Activated B cell treated with CpG ODN at 0.5 μM for 24 hours (primary cell): Measurements from ENCODE around the gene PHETA1. TPM values are rescaled to one million over a fixed set of nuclear protein-coding genes. Genes with fewer than 3 reads are reported as not detected.

Source experiments
- ATAC-seq: fragments of 200-7000 bp; cut with Tn5 transposase; one replicate; pipeline ENCODE4 v1.10.0; 2021; ENCODE audit warnings: low read depth, mild to moderate bottlenecking, moderate library complexity
- CTCF ChIA-PET: fragments of 350-600 bp; sonication (Branson Sonifier 250); formaldehyde crosslinking; loops from one replicate; lab custom pipeline; 2021; ENCODE audit warnings: antibody characterized with exemption; lab: Charles Lee
- POLR2A ChIA-PET: fragments of 350-600 bp; sonication (Branson Sonifier 250); formaldehyde crosslinking; loops from one replicate; lab custom pipeline; 2021; ENCODE audit warnings: antibody characterized with exemption; lab: Charles Lee
- DNase-seq: peaks from one replicate; pipeline ENCODE4 v3.0.0; 2022
- H3K27ac Mint-ChIP-seq: one replicate; pipeline ENCODE4 v1.8.0; 2020; ENCODE audit warnings: mixed read lengths
- H3K27me3 Mint-ChIP-seq: one replicate; pipeline ENCODE4 v1.8.0; 2021; ENCODE audit warnings: mixed read lengths
- H3K36me3 Mint-ChIP-seq: one replicate; pipeline ENCODE4 v1.8.0; 2021; ENCODE audit warnings: low read depth, mixed read lengths
- H3K4me1 Mint-ChIP-seq: one replicate; pipeline ENCODE4 v1.8.0; 2021; ENCODE audit warnings: mixed read lengths
- H3K4me3 Mint-ChIP-seq: one replicate; pipeline ENCODE4 v1.8.0; 2020; ENCODE audit warnings: mild to moderate bottlenecking, mixed read lengths
- H3K9me3 Mint-ChIP-seq: one replicate; pipeline ENCODE4 v1.8.0; 2020; ENCODE audit warnings: mixed read lengths
- intact Hi-C: fragments of 100-400 bp; cut with micrococcal nuclease; formaldehyde crosslinking; loops from one replicate; pipeline ENCODE4 v1.15.1; 2024
- total RNA-seq: library from RNA; stranded (reverse); gene quantifications from 2 replicates; pipeline ENCODE4 v1.2.3, GENCODE V29; 2022
- TF ChIP-seq, protein P1 (sequence below): fragments of 200-600 bp; IDR thresholded peaks from one replicate; pipeline ENCODE4 v1.8.0; 2022; ENCODE audit warnings: antibody characterized with exemption, mild to moderate bottlenecking

PHETA1 gene
- total RNA-seq, 1 donor from 2014 or later: 2.0 TPM

DNA sequence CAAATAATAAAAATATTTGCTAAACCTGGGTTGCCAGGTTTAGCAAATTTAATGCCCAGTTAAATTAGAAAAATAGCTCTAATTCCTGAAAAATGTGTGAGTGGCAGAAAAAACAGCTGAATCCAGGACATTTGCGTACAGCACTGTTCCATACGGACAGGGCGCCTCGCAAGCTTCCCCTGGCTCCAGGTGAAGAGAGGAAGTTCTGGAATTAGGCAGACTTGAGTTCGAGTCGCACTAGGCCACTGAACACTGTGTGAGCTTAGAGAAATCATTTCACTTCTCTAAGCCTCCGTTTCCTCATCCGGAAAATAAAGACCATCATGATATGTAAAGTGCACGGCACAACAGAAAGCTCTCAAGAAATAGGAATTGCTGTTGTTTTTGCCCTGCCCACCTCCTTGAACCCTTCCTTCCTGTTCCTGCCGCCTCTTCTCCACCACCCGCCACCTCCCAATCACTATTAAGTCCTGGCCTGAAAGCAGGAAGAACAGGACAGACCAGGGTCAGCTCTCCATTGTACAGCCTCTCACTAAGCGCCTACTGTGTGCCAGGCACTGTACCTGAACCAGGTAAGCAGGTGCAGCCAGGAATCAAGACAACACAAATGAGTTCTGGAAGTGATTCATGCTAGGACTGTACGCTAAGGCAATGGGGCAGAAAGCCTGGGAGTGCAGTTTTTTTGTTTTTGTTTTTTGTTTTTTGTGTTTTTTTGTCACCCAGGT is 763 bp upstream of the PHETA1 start:
- DNase-seq: no peak
- ATAC-seq: no peak
- H3K4me3 Mint-ChIP-seq: peak overlapping the region; percentile 85
- H3K27ac Mint-ChIP-seq: no peak overlapping the region
- intact Hi-C loops: loop anchor here (1.0 to 5.0 kb wide), 2 partner anchors 36 to 37 kb away; partner anchors contain the start of gene SH2B3
- POLR2A ChIA-PET: interaction anchor here (0.9 to 1.0 kb wide), 2 partner anchors 14 to 391 kb away, joined by 3 to 5 read pairs; no protein-coding TSS in a partner anchor
- CTCF ChIA-PET: interaction anchor here (1.2 to 2.8 kb wide), 2 partner anchors 27 to 82 kb away, joined by 4 to 12 read pairs; no protein-coding TSS in a partner anchor
- peaks cover 35% of the 10 kb centered on the region for H3K4me1 Mint-ChIP-seq
- H3K36me3 Mint-ChIP-seq: peaks cover 14% of the 10 kb centered on the region
- H3K27me3 Mint-ChIP-seq: no peaks in the 10 kb centered on the region
- H3K9me3 Mint-ChIP-seq: no peaks in the 10 kb centered on the region
- TF ChIP-seq, protein P1, sequence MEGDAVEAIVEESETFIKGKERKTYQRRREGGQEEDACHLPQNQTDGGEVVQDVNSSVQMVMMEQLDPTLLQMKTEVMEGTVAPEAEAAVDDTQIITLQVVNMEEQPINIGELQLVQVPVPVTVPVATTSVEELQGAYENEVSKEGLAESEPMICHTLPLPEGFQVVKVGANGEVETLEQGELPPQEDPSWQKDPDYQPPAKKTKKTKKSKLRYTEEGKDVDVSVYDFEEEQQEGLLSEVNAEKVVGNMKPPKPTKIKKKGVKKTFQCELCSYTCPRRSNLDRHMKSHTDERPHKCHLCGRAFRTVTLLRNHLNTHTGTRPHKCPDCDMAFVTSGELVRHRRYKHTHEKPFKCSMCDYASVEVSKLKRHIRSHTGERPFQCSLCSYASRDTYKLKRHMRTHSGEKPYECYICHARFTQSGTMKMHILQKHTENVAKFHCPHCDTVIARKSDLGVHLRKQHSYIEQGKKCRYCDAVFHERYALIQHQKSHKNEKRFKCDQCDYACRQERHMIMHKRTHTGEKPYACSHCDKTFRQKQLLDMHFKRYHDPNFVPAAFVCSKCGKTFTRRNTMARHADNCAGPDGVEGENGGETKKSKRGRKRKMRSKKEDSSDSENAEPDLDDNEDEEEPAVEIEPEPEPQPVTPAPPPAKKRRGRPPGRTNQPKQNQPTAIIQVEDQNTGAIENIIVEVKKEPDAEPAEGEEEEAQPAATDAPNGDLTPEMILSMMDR: no peak

DNA sequence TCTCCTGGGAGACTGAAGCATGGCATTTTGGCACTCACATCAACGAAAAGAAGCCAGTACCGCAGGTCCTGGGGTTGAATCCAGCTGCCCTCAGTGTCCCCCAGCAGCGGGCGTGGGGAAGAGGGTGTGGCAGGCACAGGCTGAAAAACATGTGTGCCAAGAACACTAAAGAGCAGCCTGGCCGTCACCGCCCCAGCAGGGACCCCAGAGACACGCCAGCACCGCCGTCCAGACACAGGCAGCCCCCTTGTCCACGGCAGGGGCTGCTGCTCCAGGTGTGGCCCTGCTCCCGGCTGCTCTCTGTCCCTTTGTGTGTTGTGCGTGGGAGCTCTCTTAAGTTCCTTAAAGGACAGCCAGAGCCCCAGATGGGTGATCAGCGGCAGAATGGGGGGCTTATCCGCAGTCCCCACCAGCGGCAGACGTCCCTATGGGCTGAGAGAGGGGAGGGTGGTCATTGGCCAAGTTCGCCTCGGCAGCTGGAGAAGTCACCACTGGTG is 556 bp downstream of the PHETA1 start:
- CTCF ChIA-PET: interaction anchor here (0.9 to 2.8 kb wide), 3 partner anchors 13 to 83 kb away, joined by 3 to 12 read pairs (median 4); no protein-coding TSS in a partner anchor
- POLR2A ChIA-PET: interaction anchor here (1.2 to 1.6 kb wide), 2 partner anchors 9 to 13 kb away, joined by 3 to 4 read pairs; no protein-coding TSS in a partner anchor
- Mint-ChIP-seq H3K4me1 (peaks cover 35% of the 10 kb centered on the region), H3K27ac (no peak overlapping the region), H3K4me3 (peak overlapping the region; percentile 85), H3K27me3 (no peaks in the 10 kb centered on the region), H3K9me3 (no peaks in the 10 kb centered on the region), H3K36me3 (peaks cover 15% of the 10 kb centered on the region)
- no peak for ATAC-seq
- DNase-seq: no peak
- TF ChIP-seq, protein P1: no peak
- intact Hi-C loops: loop anchor here (1.0 to 5.0 kb wide), 2 partner anchors 13 to 36 kb away; no protein-coding TSS in a partner anchor

DNA sequence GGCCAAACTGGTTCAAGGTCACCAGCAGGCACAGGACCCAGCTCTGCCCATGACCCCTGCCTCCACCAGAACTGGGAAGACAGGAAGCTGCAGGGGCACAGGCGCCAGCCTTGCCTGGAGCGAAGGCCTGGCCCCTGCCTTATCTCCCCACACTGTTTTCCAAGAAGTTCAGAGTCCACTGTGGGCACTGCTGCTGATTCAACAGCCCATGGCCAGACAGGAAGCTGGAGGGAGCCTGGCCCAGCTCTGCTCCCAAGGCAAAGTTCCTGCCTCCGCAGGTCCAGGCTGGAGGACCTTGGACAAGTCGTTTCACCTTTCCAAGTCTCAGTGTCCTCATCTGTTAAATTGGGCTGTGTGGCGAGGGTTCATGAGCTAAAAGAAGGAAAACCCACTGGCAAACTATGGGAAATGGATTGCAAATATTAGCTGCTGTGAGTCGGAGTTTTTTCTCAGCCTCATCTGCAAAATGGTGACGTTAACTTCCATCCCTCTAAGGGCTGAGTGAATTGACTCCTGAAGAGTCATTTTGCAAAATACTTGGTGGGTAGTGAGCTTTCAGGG is 1.2 kb downstream of the PHETA1 start:
- ATAC-seq: no peak
- no peak for DNase-seq
- TF ChIP-seq, protein P1: no peak
- ChIA-PET CTCF (interaction anchor here (0.9 to 2.8 kb wide), 3 partner anchors 12 to 84 kb away, joined by 3 to 12 read pairs (median 4); no protein-coding TSS in a partner anchor), POLR2A (interaction anchor here (1.2 to 1.6 kb wide), 2 partner anchors 8 to 12 kb away, joined by 3 to 4 read pairs; no protein-coding TSS in a partner anchor)
- H3K27ac Mint-ChIP-seq: no peak overlapping the region
- H3K27me3 Mint-ChIP-seq: no peaks in the 10 kb centered on the region
- no peaks in the 10 kb centered on the region for H3K9me3 Mint-ChIP-seq
- H3K36me3 Mint-ChIP-seq: peaks cover 15% of the 10 kb centered on the region
- intact Hi-C loops: loop anchor here (1.0 to 5.0 kb wide), 2 partner anchors 12 to 35 kb away; no protein-coding TSS in a partner anchor
- H3K4me3 Mint-ChIP-seq: peak overlapping the region; percentile 85
- H3K4me1 Mint-ChIP-seq: peaks cover 35% of the 10 kb centered on the region

DNA sequence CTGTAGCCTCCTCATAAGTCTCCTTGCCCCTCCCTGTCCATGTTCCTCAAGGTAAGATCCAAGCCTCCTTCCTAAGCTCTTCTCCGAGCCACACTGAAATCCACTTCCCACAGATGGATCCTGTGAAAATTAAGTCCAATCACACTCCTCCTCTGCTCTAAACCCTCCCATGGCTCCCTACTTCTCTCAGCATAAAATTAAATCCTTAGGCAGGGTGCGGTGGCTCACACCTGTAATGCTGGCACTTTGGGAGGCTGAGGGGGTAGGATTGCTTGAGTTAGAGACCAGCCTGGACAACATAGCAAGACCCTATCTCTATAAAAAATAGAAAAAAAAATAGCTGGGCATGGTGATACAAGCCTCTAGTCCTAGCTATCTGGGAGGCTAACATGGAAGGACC is 2.3 kb downstream of the PHETA1 start:
- no peaks in the 10 kb centered on the region for H3K27me3 Mint-ChIP-seq
- H3K4me3 Mint-ChIP-seq: peak overlapping the region; percentile 15
- CTCF ChIA-PET: no interaction called here
- peaks cover 15% of the 10 kb centered on the region for H3K36me3 Mint-ChIP-seq
- TF ChIP-seq, protein P1: no peak
- intact Hi-C loops: loop anchor here (5.0 kb wide), 1 partner anchor 34 kb away; no protein-coding TSS in a partner anchor
- no peak overlapping the region for H3K27ac Mint-ChIP-seq
- H3K4me1 Mint-ChIP-seq: peaks cover 45% of the 10 kb centered on the region
- ATAC-seq (no peak), DNase-seq (no peak)
- POLR2A ChIA-PET: no interaction called here
- H3K9me3 Mint-ChIP-seq: no peaks in the 10 kb centered on the region
